ENCODE measurements around the gene TNS3.

The TNS3 gene

GRCh38 chr7:47303695-47304453, 278.0 kb downstream of the TNS3 start:
- DNase-seq (ENCODE audit: low spot score) = no peak

GRCh38 chr7:47303014-47303694, 278.8 kb downstream of the TNS3 start:
- DNase-seq (ENCODE audit: low spot score) = no peak

- DNase-seq (ENCODE audit: low spot score) = no peak
These were observed 279.4 kb downstream of the TNS3 start for GRCh38 chr7:47302560-47302959.

- DNase-seq (ENCODE audit: low spot score) = no peak
These were observed 280.1 kb downstream of the TNS3 start for GRCh38 chr7:47301657-47302295.

GRCh38 chr7:47301105-47301477, 280.8 kb downstream of the TNS3 start:
- DNase-seq (ENCODE audit: low spot score) = no peak

GRCh38 chr7:47300472-47301104, 281.3 kb downstream of the TNS3 start:
- no peak for DNase-seq (ENCODE audit: low spot score)

GRCh38 chr7:47299496-47299895, 282.4 kb downstream of the TNS3 start:
- no peak for DNase-seq (ENCODE audit: low spot score)

GRCh38 chr7:47298636-47299035, 283.3 kb downstream of the TNS3 start:
- DNase-seq (ENCODE audit: low spot score) = no peak

GRCh38 chr7:47297120-47297519, 284.8 kb downstream of the TNS3 start:
- DNase-seq (ENCODE audit: low spot score) = no peak

GRCh38 chr7:47295606-47296005, 286.3 kb downstream of the TNS3 start:
- no peak for DNase-seq (ENCODE audit: low spot score)

GRCh38 chr7:47294556-47295222, 287.2 kb downstream of the TNS3 start:
- no peak for DNase-seq (ENCODE audit: low spot score)

GRCh38 chr7:47293884-47294555, 287.9 kb downstream of the TNS3 start:
- no peak for DNase-seq (ENCODE audit: low spot score)

GRCh38 chr7:47292832-47293309, 289.0 kb downstream of the TNS3 start:
- DNase-seq (ENCODE audit: low spot score) = no peak

GRCh38 chr7:47291461-47292081, 290.3 kb downstream of the TNS3 start:
- peak; percentile 95 for DNase-seq (ENCODE audit: low spot score)

GRCh38 chr7:47290867-47291266, 291.0 kb downstream of the TNS3 start:
- DNase-seq (ENCODE audit: low spot score) = no peak

GRCh38 chr7:47290466-47290865, 291.4 kb downstream of the TNS3 start:
- DNase-seq (ENCODE audit: low spot score) = no peak

GRCh38 chr7:47288060-47288459, 293.9 kb downstream of the TNS3 start:
- DNase-seq (ENCODE audit: low spot score) = no peak

- DNase-seq (ENCODE audit: low spot score) = no peak
These were observed 295.9 kb downstream of the TNS3 start for GRCh38 chr7:47285860-47286491.

- no peak for DNase-seq (ENCODE audit: low spot score)
These were observed 296.9 kb downstream of the TNS3 start for GRCh38 chr7:47284691-47285635.

Measured in kidney capillary endothelial cell (primary cell).